Colonic mucosa (tissue), 4 donors: ENCODE results near the gene FXR2. TPM values are rescaled to one million over a fixed set of nuclear protein-coding genes. Genes with fewer than 3 reads are reported as not detected.

Experiments
- DNase-seq: peaks from one replicate; pipeline ENCODE4 v3.0.0-alpha.2; 2020
- H3K27ac ChIP-seq: fragments of 200-600 bp; one replicate; pipeline ENCODE4 v1.8.0; 2021
- H3K27me3 ChIP-seq: fragments of 200-600 bp; one replicate; pipeline ENCODE4 v1.8.0; 2021
- H3K36me3 ChIP-seq: fragments of 200-600 bp; one replicate; pipeline ENCODE4 v1.8.0; 2021
- H3K4me1 ChIP-seq: fragments of 200-600 bp; one replicate; pipeline ENCODE4 v1.8.0; 2021; ENCODE audit warnings: mild to moderate bottlenecking
- H3K4me3 ChIP-seq: fragments of 200-600 bp; one replicate; pipeline ENCODE4 v1.8.0; 2021
- H3K9ac ChIP-seq, 2 donors: one replicate each; pipeline ENCODE4 v1.7.0; 2013; ENCODE audit warnings: control low read depth in 2 of 2, low read depth in 2 of 2, low read length in 2 of 2
- H3K9me3 ChIP-seq: fragments of 200-600 bp; one replicate; pipeline ENCODE4 v1.8.0; 2021
- intact Hi-C: fragments of 100-400 bp; cut with DNase I; formaldehyde crosslinking; loops from one replicate; pipeline ENCODE4 v1.14.1; 2022
- total RNA-seq, 2 donors: library from RNA; stranded (reverse); fragmentation: NEBNext Ultra II Directional in 1 of 2; extraction: Animal tissue kit (Norgen Biotek cat#: 25700) in 1 of 2; gene quantifications; one replicate each; pipeline ENCODE4 v1.2.1, GENCODE V29; 2021
- TF ChIP-seq, protein P1 (sequence below): fragments of 200-600 bp; IDR thresholded peaks from one replicate; pipeline ENCODE4 v1.8.0; 2022; ENCODE audit warnings: antibody characterized with exemption, mild to moderate bottlenecking
- donor health status: healthy.
- donor health status: DM: no; HTN: no; CAD: no.
- donor health status: DM: no; HTN: no; CAD: no.

FXR2 gene
- total RNA-seq, 2 donors from 2014 or later: 24.9 to 27.4 TPM

GRCh38 chr17:7618608-7619007 is 3.9 kb upstream of the FXR2 start:
- Histone ChIP-seq H3K9me3 (no peaks in the 10 kb centered on the region), H3K27me3 (no peaks in the 10 kb centered on the region), H3K4me1 (peaks cover 1% of the 10 kb centered on the region), H3K4me3 (no peak overlapping the region), H3K36me3 (no peaks in the 10 kb centered on the region), H3K27ac (no peak overlapping the region), H3K9ac (no peak overlapping the region)
- TF ChIP-seq, protein P1, sequence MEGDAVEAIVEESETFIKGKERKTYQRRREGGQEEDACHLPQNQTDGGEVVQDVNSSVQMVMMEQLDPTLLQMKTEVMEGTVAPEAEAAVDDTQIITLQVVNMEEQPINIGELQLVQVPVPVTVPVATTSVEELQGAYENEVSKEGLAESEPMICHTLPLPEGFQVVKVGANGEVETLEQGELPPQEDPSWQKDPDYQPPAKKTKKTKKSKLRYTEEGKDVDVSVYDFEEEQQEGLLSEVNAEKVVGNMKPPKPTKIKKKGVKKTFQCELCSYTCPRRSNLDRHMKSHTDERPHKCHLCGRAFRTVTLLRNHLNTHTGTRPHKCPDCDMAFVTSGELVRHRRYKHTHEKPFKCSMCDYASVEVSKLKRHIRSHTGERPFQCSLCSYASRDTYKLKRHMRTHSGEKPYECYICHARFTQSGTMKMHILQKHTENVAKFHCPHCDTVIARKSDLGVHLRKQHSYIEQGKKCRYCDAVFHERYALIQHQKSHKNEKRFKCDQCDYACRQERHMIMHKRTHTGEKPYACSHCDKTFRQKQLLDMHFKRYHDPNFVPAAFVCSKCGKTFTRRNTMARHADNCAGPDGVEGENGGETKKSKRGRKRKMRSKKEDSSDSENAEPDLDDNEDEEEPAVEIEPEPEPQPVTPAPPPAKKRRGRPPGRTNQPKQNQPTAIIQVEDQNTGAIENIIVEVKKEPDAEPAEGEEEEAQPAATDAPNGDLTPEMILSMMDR: no peak
- no peak for DNase-seq
- intact Hi-C loops: no loop called here

GRCh38 chr17:7615265-7615747 is 609 bp upstream of the FXR2 start:
- Histone ChIP-seq H3K9me3 (no peaks in the 10 kb centered on the region), H3K4me1 (peaks cover 8% of the 10 kb centered on the region), H3K9ac (peak overlapping the region; percentile 19 to 27), H3K36me3 (no peaks in the 10 kb centered on the region), H3K27ac (peak overlapping the region; percentile 90), H3K27me3 (no peaks in the 10 kb centered on the region), H3K4me3 (peak overlapping the region; percentile 32)
- no peak for DNase-seq
- intact Hi-C loops: no loop called here
- TF ChIP-seq, protein P1: no peak

GRCh38 chr17:7613769-7614424 is 800 bp downstream of the FXR2 start:
- intact Hi-C loops: no loop called here
- Histone ChIP-seq H3K36me3 (no peaks in the 10 kb centered on the region), H3K9ac (peak overlapping the region; percentile 88 to 94), H3K27me3 (no peaks in the 10 kb centered on the region), H3K27ac (peak overlapping the region; percentile 90), H3K4me1 (peaks cover 8% of the 10 kb centered on the region), H3K9me3 (no peaks in the 10 kb centered on the region), H3K4me3 (peak overlapping the region; percentile 93)
- TF ChIP-seq, protein P1: no peak
- no peak for DNase-seq

DNA sequence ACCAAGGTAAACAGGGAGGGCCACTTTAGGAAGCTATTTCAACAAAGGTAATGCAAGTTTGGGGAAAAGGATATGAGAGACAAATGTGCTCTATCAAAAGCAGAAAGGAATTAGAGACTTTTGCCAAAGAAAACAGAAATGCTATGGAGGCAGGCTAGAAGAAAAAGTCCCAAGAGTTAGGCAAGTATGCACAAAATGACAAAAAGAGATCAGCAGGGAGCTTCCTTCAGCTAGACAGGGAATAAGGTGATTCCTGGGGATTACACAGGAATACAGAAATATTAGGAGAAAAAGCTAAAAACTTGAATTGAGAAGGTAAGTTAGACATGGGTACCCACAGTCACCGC is 2.4 kb downstream of the FXR2 start:
- H3K4me1 ChIP-seq: peaks cover 8% of the 10 kb centered on the region
- no peak overlapping the region for H3K9ac ChIP-seq
- H3K4me3 ChIP-seq: no peak overlapping the region
- no peak overlapping the region for H3K27ac ChIP-seq
- TF ChIP-seq, protein P1: no peak
- intact Hi-C loops: no loop called here
- H3K36me3 ChIP-seq: no peaks in the 10 kb centered on the region
- DNase-seq: no peak
- H3K27me3 ChIP-seq: no peaks in the 10 kb centered on the region
- H3K9me3 ChIP-seq: no peaks in the 10 kb centered on the region

DNA sequence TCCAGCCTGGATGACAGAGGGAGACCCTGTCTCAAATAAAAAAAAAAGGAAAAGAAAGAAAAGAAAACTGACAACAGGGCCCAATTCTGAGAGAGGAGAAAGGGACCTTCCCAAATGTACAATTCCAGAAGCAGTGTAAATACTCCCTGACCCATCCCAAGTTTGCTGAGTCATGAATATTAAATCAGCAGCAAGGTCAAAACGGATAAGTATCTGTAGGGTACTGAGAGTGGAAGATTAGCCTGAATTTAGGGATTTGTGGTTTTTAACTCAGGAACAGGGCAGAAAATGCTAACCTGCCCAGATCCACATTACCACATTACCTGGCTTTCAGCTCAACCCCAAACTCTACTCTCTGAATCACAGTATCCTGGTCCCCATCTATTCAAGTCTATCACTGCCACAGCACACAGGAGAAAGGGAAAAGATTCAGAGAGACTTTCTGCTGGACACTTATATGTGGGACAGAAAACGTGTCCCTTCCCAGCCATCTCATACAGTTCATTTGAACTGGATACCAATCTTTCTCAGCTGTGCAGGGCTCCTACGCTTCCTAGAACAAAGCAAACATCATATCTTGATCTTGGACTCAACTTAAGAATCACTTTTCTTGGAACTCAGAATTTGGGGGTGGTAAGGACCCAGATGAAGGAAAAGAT is 2.9 kb downstream of the FXR2 start:
- intact Hi-C loops: no loop called here
- no peaks in the 10 kb centered on the region for H3K9me3 ChIP-seq
- H3K4me3 ChIP-seq: no peak overlapping the region
- H3K27me3 ChIP-seq: no peaks in the 10 kb centered on the region
- no peaks in the 10 kb centered on the region for H3K36me3 ChIP-seq
- no peak for DNase-seq
- H3K27ac ChIP-seq: no peak overlapping the region
- TF ChIP-seq, protein P1: no peak
- peaks cover 8% of the 10 kb centered on the region for H3K4me1 ChIP-seq
- H3K9ac ChIP-seq: no peak overlapping the region
